GM21528 (cell line): ENCODE results near the gene ANTXR2.

Source experiments
- ATAC-seq: cut with Tn5 transposase; IDR thresholded peaks from one replicate; pipeline ENCODE4 v1.9.1; 2021; ENCODE audit warnings: mild to moderate bottlenecking, moderate library complexity; ENCODE audit not compliant: unreplicated experiment, low FRiP score

ANTXR2 gene

GRCh38 chr4:79881407-79881806, 191.6 kb downstream of the ANTXR2 start:
- no peak for ATAC-seq

- ATAC-seq = no peak
Observed at GRCh38 chr4:79877511-79877910, 195.5 kb downstream of the ANTXR2 start.

GRCh38 chr4:79875344-79875899, 197.6 kb downstream of the ANTXR2 start:
- ATAC-seq = no peak

- no peak for ATAC-seq
Observed at GRCh38 chr4:79874197-79874596, 198.8 kb downstream of the ANTXR2 start.

GRCh38 chr4:79872738-79873137, 200.3 kb downstream of the ANTXR2 start:
- ATAC-seq = no peak

GRCh38 chr4:79871961-79872360, 201.1 kb downstream of the ANTXR2 start:
- ATAC-seq = no peak

GRCh38 chr4:79869597-79870237, 203.3 kb downstream of the ANTXR2 start:
- no peak for ATAC-seq

GRCh38 chr4:79865201-79865597, 207.8 kb downstream of the ANTXR2 start:
- ATAC-seq = no peak

- no peak for ATAC-seq
Observed at GRCh38 chr4:79864500-79865200, 208.4 kb downstream of the ANTXR2 start.

GRCh38 chr4:79863333-79863732, 209.7 kb downstream of the ANTXR2 start:
- ATAC-seq = no peak

GRCh38 chr4:79862821-79863220, 210.2 kb downstream of the ANTXR2 start:
- ATAC-seq = no peak

- no peak for ATAC-seq
Observed at GRCh38 chr4:79857811-79858210, 215.2 kb downstream of the ANTXR2 start.

GRCh38 chr4:79856196-79856595, 216.8 kb downstream of the ANTXR2 start:
- no peak for ATAC-seq

- no peak for ATAC-seq
Observed at GRCh38 chr4:79854856-79855502, 218.1 kb downstream of the ANTXR2 start.

- no peak for ATAC-seq
Observed at GRCh38 chr4:79852305-79852730, 220.7 kb downstream of the ANTXR2 start.

GRCh38 chr4:79851625-79852304, 221.3 kb downstream of the ANTXR2 start:
- no peak for ATAC-seq
